H54 (cell line): ENCODE data around the gene BMP6.

ENCODE experiments used
- DNase-seq: peaks from one replicate; pipeline ENCODE4 v3.0.0; 2011; ENCODE audit warnings: low spot score, mixed read lengths; ENCODE audit not compliant: insufficient read length
- FAIRE-seq: peaks from 3 replicates; lab custom pipeline; 2011; peaks lifted over from hg19 to GRCh38; lab: Jason Lieb, UNC
- POLR2A ChIP-seq: IDR thresholded peaks from 2 replicates; pipeline ENCODE4 v1.6.1; 2011; ENCODE audit warnings: low read depth, mild to moderate bottlenecking, low read length

Gene BMP6

GRCh38 chr6:7866526-7866925 lies 140.6 kb downstream of the BMP6 start:
- TF ChIP-seq POLR2A, result no peak
- FAIRE-seq, result no peak
- DNase-seq, result no peak

GRCh38 chr6:7868926-7869325 lies 143.0 kb downstream of the BMP6 start:
- TF ChIP-seq POLR2A, result no peak
- FAIRE-seq (no peak), DNase-seq (no peak)

- no peak for DNase-seq
- FAIRE-seq, result no peak
- no peak for TF ChIP-seq POLR2A
These were observed 152.6 kb downstream of the BMP6 start for GRCh38 chr6:7878401-7878964.

GRCh38 chr6:7879043-7879442 lies 153.1 kb downstream of the BMP6 start:
- no peak for TF ChIP-seq POLR2A

GRCh38 chr6:7879579-7879978 lies 153.7 kb downstream of the BMP6 start:
- no peak for TF ChIP-seq POLR2A
- no peak for FAIRE-seq

More at GRCh38 chr6:7879043-7879442, 153.1 kb downstream of the BMP6 start:
- DNase-seq (no peak), FAIRE-seq (no peak)

GRCh38 chr6:7879980-7880717 lies 154.2 kb downstream of the BMP6 start:
- FAIRE-seq (no peak), DNase-seq (no peak)
- TF ChIP-seq POLR2A, result no peak

More at GRCh38 chr6:7879579-7879978, 153.7 kb downstream of the BMP6 start:
- no peak for DNase-seq

GRCh38 chr6:7880718-7881107 lies 154.8 kb downstream of the BMP6 start:
- TF ChIP-seq POLR2A, result no peak
- FAIRE-seq (no peak), DNase-seq (no peak)

GRCh38 chr6:7881765-7882500 lies 156.0 kb downstream of the BMP6 start:
- no peak for DNase-seq
- no peak for TF ChIP-seq POLR2A
- FAIRE-seq, result no peak

GRCh38 chr6:7882505-7883257 lies 156.8 kb downstream of the BMP6 start:
- DNase-seq (no peak), FAIRE-seq (no peak)
- no peak for TF ChIP-seq POLR2A

- DNase-seq (no peak), FAIRE-seq (no peak)
- TF ChIP-seq POLR2A, result no peak
These were observed 157.5 kb downstream of the BMP6 start for GRCh38 chr6:7883381-7883780.

- FAIRE-seq, result no peak
These were observed 160.2 kb downstream of the BMP6 start for GRCh38 chr6:7886132-7886531.

GRCh38 chr6:7887278-7887991 lies 161.5 kb downstream of the BMP6 start:
- TF ChIP-seq POLR2A, result no peak
- no peak for FAIRE-seq
- DNase-seq, result no peak

More at GRCh38 chr6:7886132-7886531, 160.2 kb downstream of the BMP6 start:
- TF ChIP-seq POLR2A, result no peak
- DNase-seq, result no peak
